H1 (cell line): Measurements from ENCODE around the gene CWC27. TPM values are rescaled to one million over a fixed set of nuclear protein-coding genes. Genes with fewer than 3 reads are reported as not detected.

Experiments used
- CTCF ChIA-PET: fragments of 300-600 bp; sonication (Branson Sonifier 250); formaldehyde crosslinking; loops from one replicate; lab custom pipeline; 2021; ENCODE audit not compliant: partially characterized antibody; lab: Charles Lee
- POLR2A ChIA-PET: fragments of 300-600 bp; sonication (Branson Sonifier 250); formaldehyde crosslinking; loops from one replicate; lab custom pipeline; 2021; ENCODE audit warnings: inconsistent platforms; ENCODE audit not compliant: partially characterized antibody; lab: Charles Lee
- DNase-seq, 2 experiments: peaks; one replicate each; pipeline versions ENCODE4 v3.0.0 to v3.0.0-alpha.2; 2010 to 2022; ENCODE audit warnings: low spot score in 2 of 2, low read depth in 1 of 2, mixed read lengths in 1 of 2
- FAIRE-seq: peaks from 2 replicates; lab custom pipeline; 2011; peaks lifted over from hg19 to GRCh38; lab: Jason Lieb, UNC
- H2AFZ ChIP-seq: 2 replicates; pipeline ENCODE4 v1.8.1; 2012; ENCODE audit warnings: low read length, inconsistent platforms
- H2AK5ac ChIP-seq: 2 replicates; pipeline ENCODE4 v1.6.1; 2013; ENCODE audit warnings: low read depth, low read length
- H2BK120ac ChIP-seq: replicated peaks from 2 replicates; pipeline ENCODE3; 2013; ENCODE audit warnings: low read depth, low read length, inconsistent platforms
- H2BK12ac ChIP-seq: 2 replicates; pipeline ENCODE4 v1.6.1; 2013; ENCODE audit warnings: low read depth, low read length
- H2BK15ac ChIP-seq: 2 replicates; pipeline ENCODE4 v1.6.1; 2013; ENCODE audit warnings: low read length
- H2BK20ac ChIP-seq: 2 replicates; pipeline ENCODE4 v1.6.1; 2013; ENCODE audit warnings: low read length
- H2BK5ac ChIP-seq: 2 replicates; pipeline ENCODE4 v1.6.1; 2013; ENCODE audit warnings: low read depth, low read length
- H3K14ac ChIP-seq: 2 replicates; pipeline ENCODE4 v1.6.1; 2013; ENCODE audit warnings: inconsistent platforms; ENCODE audit not compliant: insufficient read length
- H3K18ac ChIP-seq: 2 replicates; pipeline ENCODE4 v1.6.1; 2013; ENCODE audit warnings: low read length; ENCODE audit errors: extremely low read depth
- H3K23ac ChIP-seq: 2 replicates; pipeline ENCODE4 v1.6.1; 2013; ENCODE audit warnings: inconsistent platforms; ENCODE audit not compliant: insufficient read length
- H3K23me2 ChIP-seq: 2 replicates; pipeline ENCODE4 v1.6.1; 2013; ENCODE audit warnings: low read depth, low read length
- H3K27ac ChIP-seq: 2 replicates; pipeline ENCODE4 v1.6.1; 2011; ENCODE audit warnings: low read depth, low read length, inconsistent platforms
- H3K27me3 ChIP-seq, 4 experiments: replicated peaks in 1 of 4; 1 replicate in 1 of 4; 2 replicates in 3 of 4; pipeline versions ENCODE4 v1.6.1 to v1.8.1; 2011 to 2013; ENCODE audit warnings: low read length in 3 of 4, mild to moderate bottlenecking in 3 of 4, inconsistent platforms in 2 of 4, mixed read lengths in 2 of 4, moderate library complexity in 1 of 4; ENCODE audit not compliant: control insufficient read depth in 3 of 4, insufficient read depth in 3 of 4; ENCODE audit errors: extremely low read depth in 1 of 4
- H3K36me3 ChIP-seq, 4 experiments: 2 replicates each; pipeline versions ENCODE4 v1.6.1 to v1.8.1; 2011 to 2013; ENCODE audit warnings: mild to moderate bottlenecking in 4 of 4, low read length in 3 of 4, moderate library complexity in 2 of 4, control low read depth in 1 of 4, inconsistent platforms in 1 of 4; ENCODE audit not compliant: insufficient read depth in 4 of 4, control insufficient read depth in 2 of 4
- H3K4ac ChIP-seq: replicated peaks from 2 replicates; pipeline ENCODE3; 2013; ENCODE audit warnings: low read length, low read depth, mixed read lengths, inconsistent platforms; ENCODE audit not compliant: insufficient read length
- H3K4me1 ChIP-seq, 4 experiments: replicated peaks in 1 of 4; 1 replicate in 1 of 4; 2 replicates in 3 of 4; pipeline versions ENCODE4 v1.6.1 to v1.8.1; 2011 to 2013; ENCODE audit warnings: low read length in 3 of 4, inconsistent platforms in 2 of 4, mixed read lengths in 1 of 4; ENCODE audit not compliant: insufficient read depth in 4 of 4, control insufficient read depth in 3 of 4
- H3K4me2 ChIP-seq, 2 experiments: 2 replicates each; pipeline versions ENCODE4 v1.6.1 to v1.8.1; 2011 to 2013; ENCODE audit warnings: low read depth in 2 of 2, low read length in 2 of 2, control low read depth in 1 of 2, inconsistent platforms in 1 of 2, mild to moderate bottlenecking in 1 of 2; ENCODE audit not compliant: insufficient read depth in 1 of 2
- H3K4me3 ChIP-seq, 4 experiments: fragments of 200-600, 300-600 bp in 1 of 4; sonication (generic), shearing (Covaris generic), sonication (Bioruptor Twin) in 1 of 4; 2 replicates each; pipeline versions ENCODE4 v1.5.1 to v1.8.1; 2011 to 2016; ENCODE audit warnings: low read length in 4 of 4, low read depth in 3 of 4, control low read depth in 2 of 4, inconsistent platforms in 2 of 4, mild to moderate bottlenecking in 2 of 4, mixed read lengths in 1 of 4, moderate library complexity in 1 of 4; ENCODE audit not compliant: insufficient read depth in 2 of 4; ENCODE audit errors: extremely low read depth in 1 of 4
- H3K56ac ChIP-seq: replicated peaks from 2 replicates; pipeline ENCODE3; 2013; ENCODE audit warnings: low read depth, mild to moderate bottlenecking, mixed read lengths, low read length, inconsistent platforms; ENCODE audit not compliant: insufficient read length
- H3K79me1 ChIP-seq: 2 replicates; pipeline ENCODE4 v1.6.1; 2013; ENCODE audit warnings: low read depth, low read length, control low read depth
- H3K79me2 ChIP-seq, 2 experiments: 2 replicates each; pipeline versions ENCODE4 v1.6.1 to v1.8.1; 2012 to 2013; ENCODE audit warnings: low read length in 2 of 2, mild to moderate bottlenecking in 2 of 2, inconsistent platforms in 1 of 2; ENCODE audit not compliant: insufficient read depth in 2 of 2, control insufficient read depth in 1 of 2
- H3K9ac ChIP-seq, 4 experiments: replicated peaks in 1 of 4; 1 replicate in 1 of 4; 2 replicates in 3 of 4; pipeline versions ENCODE4 v1.6.1 to v1.8.1; 2011 to 2013; ENCODE audit warnings: low read depth in 3 of 4, low read length in 3 of 4, control low read depth in 2 of 4, mild to moderate bottlenecking in 2 of 4, moderate library complexity in 2 of 4, inconsistent platforms in 1 of 4; ENCODE audit errors: extremely low read depth in 1 of 4
- H3K9me3 ChIP-seq, 2 experiments: 2 replicates each; pipeline versions ENCODE4 v1.6.1 to v1.8.1; 2012 to 2013; ENCODE audit warnings: mild to moderate bottlenecking in 2 of 2, moderate library complexity in 2 of 2, control low read depth in 1 of 2, inconsistent platforms in 1 of 2, low read depth in 1 of 2, low read length in 1 of 2, mixed read lengths in 1 of 2; ENCODE audit not compliant: insufficient read depth in 2 of 2
- H4K20me1 ChIP-seq, 2 experiments: replicated peaks in 1 of 2; 2 replicates each; pipeline versions ENCODE3 to v1.8.1; 2011 to 2013; ENCODE audit warnings: inconsistent platforms in 2 of 2, low read length in 2 of 2, mild to moderate bottlenecking in 1 of 2; ENCODE audit not compliant: insufficient read depth in 2 of 2, control insufficient read depth in 1 of 2
- H4K5ac ChIP-seq: 2 replicates; pipeline ENCODE4 v1.6.1; 2013; ENCODE audit warnings: low read length, low read depth, mixed read lengths, inconsistent platforms; ENCODE audit not compliant: insufficient read length
- H4K8ac ChIP-seq: 2 replicates; pipeline ENCODE4 v1.8.0; 2013; ENCODE audit warnings: mild to moderate bottlenecking, moderate library complexity, low read length, inconsistent platforms; ENCODE audit not compliant: insufficient read depth; ENCODE audit errors: extremely low read depth
- H4K91ac ChIP-seq: replicated peaks from 2 replicates; pipeline ENCODE3; 2013; ENCODE audit warnings: low read length, mixed read lengths, inconsistent platforms; ENCODE audit not compliant: insufficient read length
- CTCF ChIP-seq, 3 experiments: IDR thresholded peaks; 1 replicate in 2 of 3; 2 replicates in 1 of 3; pipeline versions ENCODE4 v1.5.1 to v1.6.1; 2011; ENCODE audit warnings: low read length in 3 of 3, mild to moderate bottlenecking in 3 of 3, inconsistent platforms in 2 of 3, low read depth in 1 of 3, moderate library complexity in 1 of 3; ENCODE audit not compliant: insufficient read depth in 1 of 3; ENCODE audit errors: control extremely low read depth in 1 of 3
- RAD21 ChIP-seq, 2 experiments: IDR thresholded peaks in 1 of 2; conservative IDR thresholded peaks in 1 of 2; 2 replicates each; pipeline ENCODE4 v1.6.1; 2011; ENCODE audit warnings: low read depth in 2 of 2, low read length in 2 of 2, improper control_type of control experiment in 1 of 2, inconsistent platforms in 1 of 2, mild to moderate bottlenecking in 1 of 2, moderate library complexity in 1 of 2
- TEAD4 ChIP-seq: IDR thresholded peaks from 2 replicates; pipeline ENCODE4 v1.6.1; 2012; ENCODE audit warnings: low read depth, low read length, inconsistent platforms, mixed read lengths
- WGBS, 2 experiments: shearing (Covaris generic) in 1 of 2; methylation state at CpG; one replicate each; pipeline versions ENCODE4 v1.1.6 to v1.1.7; 2013 to 2015; ENCODE audit warnings: low lambda C conversion rate in 2 of 2, mixed read lengths in 2 of 2, inconsistent platforms in 1 of 2, low coverage in 1 of 2, missing lambda C conversion rate in 1 of 2; ENCODE audit not compliant: insufficient replicate concordance in 2 of 2, insufficient coverage in 1 of 2, insufficient read length in 1 of 2; ENCODE audit errors: extremely low coverage in 1 of 2, missing lambda C conversion rate in 1 of 2; 5-methylcytosine and 5-hydroxymethylcytosine counted together
- polyA plus RNA-seq, 7 experiments: library from polyadenylated mRNA; depleted of rRNA in 3 of 7; stranded (reverse) in 5 of 7; unstranded in 2 of 7; fragments of >200 nt in 5 of 7; fragments of 200-250 nt in 2 of 7; gene quantifications; 1 replicate in 5 of 7; 2 replicates in 1 of 7; 4 replicates in 1 of 7; pipeline versions ENCODE4 v1.2.1 to v1.2.3, GENCODE V29; 2011 to 2013; ENCODE audit warnings: missing spikeins in 2 of 7, mixed read lengths in 2 of 7
- total RNA-seq: library from RNA; stranded (reverse); fragmentation: NEBNext Ultra II Directional; extraction: Animal tissue kit (Norgen Biotek cat#: 25700); gene quantifications from 2 replicates; pipeline ENCODE4 v1.2.1, GENCODE V29; 2021

CWC27 gene
- total and polyA plus RNA-seq, 2 of the 8 experiments (the other 6 are each of a cell fraction or from before 2014, with no cell fraction given): 24.9 to 43.4 TPM

GRCh38 chr5:64811050-64811640, 42.4 kb downstream of the CWC27 start:
- Histone ChIP-seq H3K27me3 (no peaks in the 10 kb centered on the region), H3K56ac (no peak overlapping the region), H3K79me2 (no peaks in the 10 kb centered on the region), H4K91ac (no peak overlapping the region), H3K23me2 (no peaks in the 10 kb centered on the region), H3K9ac (no peak overlapping the region), H3K4ac (no peak overlapping the region), H3K18ac (no peak overlapping the region), H2BK5ac (no peak overlapping the region), H3K14ac (no peak overlapping the region), H2AK5ac (no peak overlapping the region), H3K4me3 (no peak overlapping the region), H3K9me3 (no peaks in the 10 kb centered on the region), H4K20me1 (no peaks in the 10 kb centered on the region), H3K4me2 (no peak overlapping the region), H2AFZ (no peak overlapping the region), H3K27ac (no peak overlapping the region), H2BK120ac (no peak overlapping the region), H2BK12ac (no peak overlapping the region), H2BK20ac (no peak overlapping the region), H3K79me1 (no peaks in the 10 kb centered on the region), H4K5ac (no peak overlapping the region), H3K36me3 (peaks cover 0 to 4% (median 0%) of the 10 kb centered on the region in 4 experiments; a peak in 2 of 8 replicates), H3K23ac (no peak overlapping the region), H3K4me1 (no peaks in the 10 kb centered on the region), H4K8ac (no peak overlapping the region), H2BK15ac (no peak overlapping the region)
- TF ChIP-seq TEAD4 (no peak), CTCF (IDR thresholded peaks at IDR 0.05; ENCODE audit: control extremely low read depth in 1 of 3, insufficient read depth in 1 of 3, low read depth in 1 of 3, low read length in 3 of 3) (peak in 2 of 3 experiments; percentile 45 to 59; a peak in 2 of 4 replicates), RAD21 (IDR thresholded peaks at IDR 0.05 in 1 of 2, conservative IDR thresholded peaks at IDR 0.05 in 1 of 2; ENCODE audit: low read depth in 2 of 2, low read length in 2 of 2) (peak; percentile 82 to 85)
- ChIA-PET CTCF (interaction anchor here (0.6 to 1.7 kb wide), 21 partner anchors 8 to 675 kb away, joined by 3 to 13 read pairs (median 3); no protein-coding TSS in a partner anchor), POLR2A (no interaction called here)
- FAIRE-seq: peak; percentile 76
- no peak for DNase-seq
- WGBS, 2 experiments: 89% methylated on average over 1 of the region's 1 CpG; no CpG with 5 or more reads in 1 of the 2 experiments
